GM12892 (cell line): ENCODE measurements around the gene MAGI2.

ENCODE experiments used
- DNase-seq: peaks from one replicate; pipeline ENCODE4 v3.0.0; 2011; ENCODE audit not compliant: insufficient read length
- FAIRE-seq: peaks from 2 replicates; lab custom pipeline; 2011; peaks lifted over from hg19 to GRCh38; lab: Jason Lieb, UNC
- POLR2A ChIP-seq: IDR thresholded peaks from 2 replicates; pipeline ENCODE4 v1.6.1; 2011; ENCODE audit warnings: low read depth, low read length, control low read depth
- POLR2AphosphoS5 ChIP-seq: IDR thresholded peaks from 2 replicates; pipeline ENCODE4 v1.6.1; 2011; ENCODE audit warnings: low read depth, low read length, control low read depth
- TAF1 ChIP-seq: IDR thresholded peaks from 2 replicates; pipeline ENCODE4 v1.6.1; 2011; ENCODE audit warnings: low read depth, mild to moderate bottlenecking, control low read depth, low read length, borderline replicate concordance

Gene MAGI2

DNA sequence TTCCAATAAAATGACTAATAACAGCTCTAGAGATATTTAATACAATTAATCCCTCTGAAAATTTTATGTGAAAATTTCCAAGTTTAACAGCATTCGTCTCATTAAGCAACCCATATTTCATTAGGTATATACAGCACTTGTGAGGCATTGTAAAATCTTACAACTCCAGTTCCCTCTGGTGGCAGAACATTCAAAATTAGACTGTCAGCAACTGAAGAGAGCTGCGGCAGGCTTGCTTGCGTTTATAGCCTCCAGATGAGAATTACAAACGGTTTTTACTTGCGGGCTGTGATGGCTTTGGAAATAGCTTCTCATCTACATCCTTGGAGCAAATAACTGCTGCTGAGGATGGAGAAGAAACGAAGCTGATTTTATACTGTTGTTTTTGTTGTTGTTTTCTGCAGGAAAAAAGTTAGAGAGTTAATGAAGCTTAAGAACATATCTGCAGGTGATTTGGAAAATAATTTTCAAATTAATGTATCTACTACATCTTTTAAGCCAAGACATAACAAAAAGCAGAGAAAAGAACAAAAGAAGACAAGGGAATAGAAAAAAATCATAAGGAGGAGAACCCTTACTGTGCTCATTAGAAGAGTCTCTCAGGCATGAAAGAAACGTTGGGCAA, 171.3 kb downstream of the MAGI2 start:
- DNase-seq: no peak

DNA sequence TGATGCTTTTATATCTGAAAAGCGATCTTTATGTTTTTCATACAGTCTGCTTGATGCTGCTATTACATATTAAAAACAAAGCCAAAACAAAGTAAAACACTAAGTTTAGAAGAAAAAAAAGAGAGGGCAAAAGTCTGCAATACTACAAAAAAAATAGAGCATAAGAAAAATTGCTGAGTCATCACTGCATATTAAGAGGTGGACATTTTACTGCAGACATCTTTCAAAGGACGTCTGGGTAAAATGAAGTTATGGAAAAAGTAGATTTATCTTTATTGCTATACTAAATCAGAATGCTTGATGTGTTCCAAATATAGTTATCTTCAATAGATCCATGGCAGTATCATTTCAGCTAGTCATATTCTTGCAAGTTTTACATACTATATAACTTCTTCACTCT, 172.0 kb downstream of the MAGI2 start:
- DNase-seq: no peak
- FAIRE-seq: no peak
- no peak for TF ChIP-seq TAF1
- TF ChIP-seq POLR2AphosphoS5: no peak
- TF ChIP-seq POLR2A: no peak

More for the DNA sequence above, 171.3 kb downstream of the MAGI2 start:
- FAIRE-seq: no peak
- TF ChIP-seq TAF1 (no peak), POLR2AphosphoS5 (no peak), POLR2A (no peak)

DNA sequence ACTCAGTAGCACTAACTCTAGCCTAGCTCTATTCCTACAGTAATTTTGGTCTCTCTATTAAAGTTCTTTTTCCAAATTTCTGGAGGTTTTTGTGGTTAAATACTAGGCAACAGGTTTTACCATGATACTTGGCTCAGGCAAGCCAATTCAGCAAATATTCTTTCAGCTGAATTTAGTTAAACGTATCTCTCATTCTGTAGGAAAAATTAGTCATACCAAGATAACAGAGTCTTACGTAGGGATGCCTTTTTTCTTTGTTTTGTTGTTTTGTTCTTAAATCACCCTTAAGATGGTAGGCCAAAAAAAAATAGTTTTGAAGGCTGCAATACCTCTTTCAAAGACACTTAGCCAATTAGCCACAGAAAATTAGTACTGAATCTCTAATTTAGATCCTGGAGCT, 180.5 kb downstream of the MAGI2 start:
- DNase-seq: no peak
- FAIRE-seq: no peak
- TF ChIP-seq TAF1 (no peak), POLR2AphosphoS5 (no peak), POLR2A (no peak)

DNA sequence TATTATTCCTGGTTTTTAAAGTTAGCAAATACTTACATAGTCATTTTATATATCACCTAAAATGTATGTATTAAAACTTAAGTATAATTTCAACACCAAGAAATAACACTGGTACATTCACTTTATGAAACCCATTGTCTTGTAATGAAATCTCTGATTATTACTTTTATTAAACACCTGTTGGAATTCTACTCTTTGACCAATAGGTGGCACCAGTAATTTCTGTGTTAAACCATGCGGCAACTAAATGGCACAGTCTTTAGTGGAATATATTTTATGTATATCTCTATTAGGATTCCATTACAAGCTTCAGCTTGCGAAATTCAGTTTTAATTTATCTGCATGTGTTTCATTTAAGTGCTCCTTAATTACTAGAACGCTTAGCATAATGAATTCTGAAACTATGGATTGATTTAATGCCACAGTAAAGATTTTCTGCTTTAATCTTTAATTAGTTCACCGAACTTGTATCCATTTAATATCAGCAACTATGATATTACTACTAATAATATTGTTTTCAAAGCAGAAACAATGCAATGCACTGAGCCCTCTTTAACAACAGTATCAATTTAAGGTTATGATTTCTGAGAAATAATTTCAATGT, 181.3 kb downstream of the MAGI2 start:
- TF ChIP-seq TAF1 (no peak), POLR2AphosphoS5 (no peak), POLR2A (no peak)
- FAIRE-seq: no peak

DNA sequence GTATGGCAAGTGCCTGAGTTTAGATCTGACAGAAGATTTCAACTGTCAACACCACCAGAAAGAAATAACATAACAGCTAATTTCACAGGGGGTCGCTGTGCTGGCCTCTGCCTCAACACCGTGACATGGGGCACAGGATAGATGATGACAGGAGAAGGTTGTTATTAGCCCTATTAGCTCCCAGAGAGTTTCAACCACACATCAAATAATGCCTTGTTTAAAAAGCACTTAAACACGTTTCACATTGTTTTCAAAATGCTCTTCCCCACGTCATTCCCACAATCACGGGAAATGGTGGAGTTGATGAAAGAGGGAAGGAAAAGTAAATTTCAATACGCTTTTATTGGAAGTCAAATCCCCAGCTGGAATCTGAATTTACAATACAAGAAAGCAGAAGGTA, 184.7 kb downstream of the MAGI2 start:
- FAIRE-seq (no peak), DNase-seq (no peak)
- TF ChIP-seq POLR2AphosphoS5 (no peak), TAF1 (no peak), POLR2A (no peak)

More for the DNA sequence above, 181.3 kb downstream of the MAGI2 start:
- no peak for DNase-seq

DNA sequence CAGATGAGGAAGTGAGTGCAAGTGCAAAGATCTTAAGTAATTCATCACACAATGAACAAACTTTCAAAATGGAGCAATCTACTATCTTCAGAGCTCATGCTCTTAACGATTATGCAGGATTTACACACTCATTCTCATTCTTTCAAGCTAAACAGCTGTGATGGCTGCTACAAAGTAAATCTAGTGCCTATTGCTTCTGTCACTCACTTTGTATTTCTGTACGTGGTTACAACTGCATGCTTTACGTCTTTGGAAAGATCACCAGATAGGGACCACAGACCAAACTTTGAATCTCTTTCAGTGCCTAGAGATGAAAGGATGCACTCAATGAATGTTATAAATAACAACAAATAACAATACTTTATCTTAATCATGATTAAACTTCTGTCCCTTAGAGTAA, 194.6 kb downstream of the MAGI2 start:
- FAIRE-seq: no peak
- DNase-seq: no peak
- TF ChIP-seq POLR2AphosphoS5 (no peak), POLR2A (no peak), TAF1 (no peak)

DNA sequence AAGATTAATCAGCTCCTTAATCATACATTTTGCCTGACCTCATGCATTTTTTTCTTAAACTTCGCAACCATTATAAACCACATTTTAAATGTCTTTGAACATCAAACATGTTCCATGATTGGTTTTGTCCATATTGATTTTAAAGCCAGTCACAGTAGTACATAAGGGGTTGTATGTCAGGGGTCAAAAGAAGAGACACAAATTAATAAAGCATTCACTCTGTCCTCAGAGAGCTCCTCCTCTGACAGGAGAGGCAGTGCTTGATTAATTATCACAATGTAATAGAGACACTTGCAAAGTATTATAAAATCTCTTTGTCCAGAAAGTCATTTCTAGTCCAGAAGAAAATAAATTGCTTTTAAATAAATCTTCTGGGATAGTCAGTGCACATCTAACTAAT, 195.5 kb downstream of the MAGI2 start:
- DNase-seq: no peak
- no peak for TF ChIP-seq POLR2A
- no peak for TF ChIP-seq POLR2AphosphoS5
- no peak for TF ChIP-seq TAF1
- no peak for FAIRE-seq

DNA sequence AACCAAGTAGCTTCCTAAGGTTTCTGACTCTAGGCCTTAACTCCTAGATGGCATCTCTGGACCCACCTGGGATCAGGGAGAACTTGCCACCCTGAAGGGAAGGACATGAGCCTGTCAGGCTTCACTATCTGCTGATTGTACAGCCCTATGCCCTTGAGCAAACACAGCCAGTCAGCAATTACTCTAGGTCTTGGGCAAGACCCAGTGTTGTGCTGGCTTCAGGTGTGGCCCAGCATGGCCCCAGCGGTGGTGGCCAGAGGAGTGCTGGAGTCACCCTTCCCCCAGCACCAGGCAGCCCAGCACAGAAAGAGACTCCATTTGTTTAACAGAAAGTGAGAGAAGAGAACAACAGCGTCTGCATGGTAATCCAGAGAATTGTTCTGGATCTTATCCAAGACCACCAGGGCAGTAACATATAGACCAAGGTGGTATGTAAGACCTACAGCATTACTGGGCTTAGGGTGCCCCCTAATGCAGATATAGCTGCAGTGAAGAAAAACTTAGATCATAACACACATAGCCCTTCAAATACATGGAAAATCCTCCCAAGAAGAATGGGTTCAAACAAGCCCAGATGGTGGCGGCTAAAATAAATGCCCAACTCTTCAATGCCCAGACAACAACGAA, 207.7 kb downstream of the MAGI2 start:
- TF ChIP-seq POLR2A (no peak), POLR2AphosphoS5 (no peak), TAF1 (no peak)
- FAIRE-seq (no peak), DNase-seq (no peak)

DNA sequence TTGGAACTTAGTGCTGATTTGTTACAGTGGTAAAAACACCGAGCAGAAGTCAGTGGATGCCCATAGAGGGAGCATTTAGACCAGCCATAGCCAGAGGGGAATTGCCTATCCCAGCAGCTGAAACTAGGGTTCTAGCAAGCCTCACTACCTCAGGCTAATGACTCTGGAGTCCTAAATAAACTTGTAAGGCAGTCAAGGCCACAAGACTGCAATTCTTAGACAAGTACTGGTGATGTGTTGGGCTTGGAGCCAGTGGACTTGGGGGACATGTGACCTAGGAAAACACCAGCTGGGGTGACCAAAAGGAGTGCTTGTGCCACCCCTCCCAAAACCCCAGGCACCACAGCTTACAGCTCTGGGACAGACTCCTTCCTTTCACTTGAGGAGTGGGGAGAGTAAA, 209.0 kb downstream of the MAGI2 start:
- FAIRE-seq (no peak), DNase-seq (no peak)
- no peak for TF ChIP-seq POLR2AphosphoS5
- no peak for TF ChIP-seq POLR2A
- TF ChIP-seq TAF1: no peak

DNA sequence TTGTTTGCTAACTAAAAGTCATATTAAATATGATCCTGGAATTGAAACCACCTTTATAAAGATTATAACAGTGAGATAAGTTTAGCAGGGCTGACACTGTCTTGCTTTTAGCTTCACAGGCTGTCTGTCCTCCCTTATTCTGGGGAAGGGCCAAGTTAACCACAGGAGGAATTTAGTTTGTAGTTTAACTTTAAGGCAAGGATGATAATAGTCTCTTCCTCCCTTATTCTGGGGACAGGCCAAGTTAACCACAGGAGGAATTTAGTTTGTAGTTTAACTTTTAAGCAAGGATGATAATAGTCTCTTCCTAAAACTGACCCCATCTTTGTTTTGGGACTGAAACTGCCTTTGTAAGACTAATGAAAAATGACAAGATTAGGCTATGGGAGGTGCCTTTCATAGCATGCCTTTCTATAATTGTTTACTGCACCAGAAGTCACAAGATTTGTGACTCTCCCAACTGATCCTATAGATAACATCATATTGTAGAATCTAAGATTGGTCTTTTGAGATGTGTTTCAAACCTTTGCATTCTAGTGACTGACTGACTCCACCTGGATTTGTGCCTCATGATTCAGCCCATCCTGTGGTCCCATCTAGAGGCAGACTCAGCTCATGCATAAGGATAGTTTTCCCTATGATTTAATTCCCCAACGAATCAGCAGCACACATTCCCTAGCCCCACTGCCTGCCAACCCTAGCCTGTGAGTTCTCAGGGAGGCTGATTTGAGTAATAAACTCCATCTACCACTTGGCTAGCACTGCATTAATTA, 212.0 kb downstream of the MAGI2 start:
- TF ChIP-seq POLR2AphosphoS5 (no peak), POLR2A (no peak), TAF1 (no peak)
- FAIRE-seq (no peak), DNase-seq (no peak)

DNA sequence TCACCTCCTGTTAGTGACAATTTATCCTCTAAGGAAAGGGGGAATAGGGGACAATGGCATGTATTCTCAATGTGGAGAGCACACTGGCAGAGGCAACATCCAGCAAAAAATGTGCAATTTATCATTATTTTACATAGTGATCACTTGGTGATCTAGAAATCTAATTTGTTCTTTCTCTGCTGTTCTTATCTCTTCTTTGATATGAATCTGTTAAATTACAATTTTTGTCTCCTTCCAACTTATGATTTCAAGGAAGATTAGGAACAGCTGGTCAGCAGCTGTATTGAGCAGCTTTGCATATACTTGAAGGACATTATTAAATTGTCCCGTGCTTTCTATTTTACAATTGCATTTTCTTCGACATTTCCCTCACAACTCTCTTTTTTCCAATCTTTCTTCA, 213.1 kb downstream of the MAGI2 start:
- TF ChIP-seq POLR2A (no peak), TAF1 (no peak), POLR2AphosphoS5 (no peak)
- FAIRE-seq (no peak), DNase-seq (no peak)
